Hematopoietic multipotent progenitor cell treated with erythropoietin and hydrocortisone succinate and interleukin-3 and kit ligand, for 4 days (in vitro differentiated cells): ENCODE measurements around the gene NSD2.
"Not testable (repeated sequence)": the region's sequence is repeated elsewhere in the genome, so short reads cannot be mapped to it uniquely, and the experiment has no call there.

Source experiments
- DNase-seq: peaks from one replicate; pipeline ENCODE4 v3.0.0-alpha.2; 2015

The NSD2 gene

DNA sequence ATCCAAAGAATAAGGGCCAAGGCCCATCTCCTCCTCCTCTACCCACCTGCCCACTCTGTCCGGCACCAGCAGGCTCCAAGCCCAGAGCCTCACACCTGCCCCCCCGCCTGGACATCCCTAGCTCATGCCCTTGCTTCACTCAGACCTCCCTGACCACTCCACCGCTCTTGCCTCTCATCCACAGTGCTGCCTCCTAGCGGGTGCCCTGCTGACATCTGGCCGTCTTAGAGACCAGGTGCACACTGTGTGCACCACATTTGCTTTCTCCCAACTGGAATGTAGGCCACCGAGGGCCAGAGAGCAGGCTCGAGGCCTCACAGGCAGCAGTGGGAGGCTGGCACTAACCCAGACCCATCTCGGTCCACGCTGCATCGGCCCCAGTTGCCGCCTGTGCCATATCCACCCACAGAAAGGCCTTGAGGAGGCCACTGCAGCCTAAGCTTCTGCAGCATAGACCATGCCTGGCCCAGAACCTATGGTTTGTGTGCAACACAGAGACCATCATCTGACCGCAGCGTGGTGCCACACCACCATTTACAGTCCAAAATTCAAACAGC, 28.8 kb upstream of the NSD2 start:
- no peak for DNase-seq

DNA sequence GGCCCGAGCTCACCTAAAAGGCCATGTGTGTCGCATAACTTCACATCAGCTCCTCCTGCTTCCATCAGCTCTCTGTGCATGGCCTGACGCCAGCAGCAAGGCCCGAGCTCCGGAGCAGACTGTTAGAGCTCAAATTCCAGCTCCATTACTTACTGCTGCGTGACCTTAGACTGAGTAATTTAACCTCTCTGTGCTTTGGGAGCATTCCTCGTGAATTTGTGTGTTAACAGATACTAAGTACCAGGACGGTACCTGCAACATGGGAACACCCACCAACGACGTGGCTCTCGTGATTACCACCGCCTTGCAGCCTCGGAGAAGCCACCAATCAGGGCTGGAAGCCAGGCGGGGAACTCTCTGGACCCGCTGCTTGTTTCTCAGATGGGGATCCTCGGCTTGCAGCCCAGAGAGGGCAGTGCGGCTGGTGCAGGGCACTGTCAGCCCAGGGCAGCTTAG, 28.2 kb upstream of the NSD2 start:
- DNase-seq: no peak

DNA sequence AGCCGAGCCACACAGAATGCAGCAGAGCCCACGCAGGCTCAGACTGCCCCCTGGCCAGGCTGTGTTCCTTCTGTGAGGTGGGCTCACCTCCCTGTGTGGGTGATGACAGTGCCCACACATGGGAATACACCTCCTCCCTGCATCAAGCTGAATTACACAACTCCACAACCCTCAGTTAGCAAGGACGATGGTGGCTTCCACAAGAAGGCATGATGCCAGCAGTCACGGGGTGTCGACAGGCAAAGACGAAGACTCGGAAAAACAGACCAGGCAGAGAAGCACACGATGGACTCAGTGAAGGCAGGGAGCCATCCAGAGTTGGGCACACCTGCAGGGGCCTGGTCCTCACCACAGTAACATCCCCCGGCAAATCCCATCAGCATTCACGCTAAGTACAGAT, 27.3 kb upstream of the NSD2 start:
- DNase-seq: no peak

DNA sequence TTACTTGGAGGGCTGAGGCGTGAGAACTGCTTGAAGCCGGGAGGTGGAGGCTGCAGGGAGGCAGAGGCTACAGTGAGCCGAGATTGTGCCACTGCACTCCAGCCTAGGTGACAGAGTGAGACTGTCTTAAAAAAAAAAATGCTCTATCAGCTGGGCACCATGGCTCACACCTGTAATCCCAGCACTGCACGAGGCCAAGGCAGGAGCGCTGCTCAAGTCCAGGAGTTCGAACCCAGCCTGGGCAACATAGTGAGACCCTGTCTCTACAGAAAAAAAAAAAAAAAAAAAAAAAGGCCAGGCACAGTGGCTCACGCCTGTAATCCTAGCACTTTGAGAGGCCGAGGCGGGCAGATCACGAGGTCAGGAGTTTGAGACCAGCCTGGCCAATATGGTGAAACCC, 26.6 kb upstream of the NSD2 start:
- not testable (repeated sequence) for DNase-seq

DNA sequence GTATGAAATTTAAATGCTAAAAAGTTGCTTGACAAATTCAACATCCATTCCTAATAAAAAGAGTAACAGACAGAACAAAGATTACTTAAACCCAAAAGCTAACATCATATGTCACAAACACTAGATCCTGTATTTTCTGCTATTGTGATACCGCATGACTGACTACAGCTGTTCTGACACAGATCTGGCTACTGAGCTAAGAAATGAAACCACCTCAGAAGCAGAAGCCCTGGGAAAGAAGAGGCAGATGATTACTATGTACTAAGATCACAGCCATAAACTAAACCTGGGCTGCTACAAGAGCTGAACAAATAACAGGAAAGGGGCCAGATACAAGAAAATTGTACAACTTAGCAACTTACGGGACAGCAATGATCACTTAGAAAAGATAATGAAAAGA, 24.6 kb upstream of the NSD2 start:
- no peak for DNase-seq

DNA sequence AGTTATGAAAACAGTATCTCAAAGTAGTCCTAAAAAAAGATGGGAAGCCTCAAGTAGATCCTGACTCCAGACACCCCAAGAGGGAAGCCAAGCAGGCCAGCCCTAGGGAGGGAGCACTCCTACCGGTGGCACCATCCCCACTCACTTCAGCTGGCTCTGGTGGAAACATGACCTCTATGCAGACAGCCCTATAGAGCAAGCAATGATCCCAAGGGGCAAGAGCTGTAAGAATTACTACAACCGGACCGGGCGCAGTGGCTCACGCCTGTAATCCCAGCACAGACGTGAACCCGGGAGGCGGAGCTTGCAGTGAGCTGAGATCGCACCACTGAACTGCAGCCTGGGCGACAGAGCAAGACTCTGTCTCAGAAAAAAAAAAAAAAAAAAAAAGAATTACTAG, 20.9 kb upstream of the NSD2 start:
- no peak for DNase-seq

DNA sequence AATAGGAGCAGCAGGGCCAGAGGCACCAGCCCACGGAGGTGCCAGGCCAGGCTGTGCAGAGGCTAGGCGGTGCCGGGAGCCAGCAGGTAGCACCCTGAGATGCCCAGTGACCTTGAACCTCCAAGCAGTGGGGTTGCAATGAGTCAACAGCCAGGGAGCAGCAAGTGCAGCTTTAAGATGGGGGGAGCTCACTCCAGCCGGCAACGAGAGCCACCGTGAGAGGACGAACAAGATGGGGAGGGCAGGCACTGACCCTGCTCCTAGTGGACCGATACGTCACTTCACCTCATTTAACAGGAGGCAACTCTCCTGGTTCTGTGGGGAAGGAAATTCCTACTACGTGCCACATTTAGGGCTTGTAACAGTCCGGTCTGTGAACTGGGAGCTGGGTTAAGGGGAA, 20.0 kb upstream of the NSD2 start:
- DNase-seq: no peak

DNA sequence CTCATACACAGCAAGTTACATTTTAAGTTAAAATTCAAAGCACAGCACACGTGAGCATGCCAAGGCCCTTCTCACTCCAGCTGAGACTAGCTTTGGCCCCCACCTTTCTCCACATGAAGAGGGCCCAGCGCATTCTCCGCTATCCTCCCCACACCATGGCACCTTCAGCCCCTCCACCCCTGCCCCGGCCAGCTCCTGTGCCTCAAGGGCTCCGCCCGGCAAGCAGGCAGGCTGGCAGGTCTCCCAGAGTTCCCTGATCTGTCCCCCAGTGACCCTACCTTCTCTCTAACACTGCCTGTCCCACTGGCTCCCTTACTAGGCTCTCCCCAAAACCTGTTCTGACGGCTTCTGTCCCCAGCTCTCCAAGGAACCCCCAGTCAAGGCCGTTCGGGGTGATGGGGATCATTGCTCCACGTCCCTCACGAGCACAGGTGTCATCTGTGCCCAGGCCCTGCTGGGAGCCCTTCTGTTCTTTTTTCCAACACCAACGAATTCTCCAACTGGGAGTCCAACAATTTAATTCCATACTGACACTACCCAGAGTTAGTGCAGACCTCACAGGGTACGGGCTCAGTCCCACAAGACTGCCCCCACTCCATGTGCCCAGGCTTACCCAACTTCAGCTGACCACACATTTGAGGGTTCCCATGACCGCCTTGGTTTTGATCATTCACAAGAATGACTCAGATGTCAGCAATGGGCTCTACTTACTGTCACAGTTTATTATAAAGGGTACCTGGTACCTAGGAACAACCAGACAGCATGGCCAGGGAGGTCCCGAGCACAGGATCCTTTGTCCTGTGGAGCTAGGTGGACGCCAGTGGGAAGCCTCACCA, 19.4 kb upstream of the NSD2 start:
- DNase-seq: peak; percentile 55

DNA sequence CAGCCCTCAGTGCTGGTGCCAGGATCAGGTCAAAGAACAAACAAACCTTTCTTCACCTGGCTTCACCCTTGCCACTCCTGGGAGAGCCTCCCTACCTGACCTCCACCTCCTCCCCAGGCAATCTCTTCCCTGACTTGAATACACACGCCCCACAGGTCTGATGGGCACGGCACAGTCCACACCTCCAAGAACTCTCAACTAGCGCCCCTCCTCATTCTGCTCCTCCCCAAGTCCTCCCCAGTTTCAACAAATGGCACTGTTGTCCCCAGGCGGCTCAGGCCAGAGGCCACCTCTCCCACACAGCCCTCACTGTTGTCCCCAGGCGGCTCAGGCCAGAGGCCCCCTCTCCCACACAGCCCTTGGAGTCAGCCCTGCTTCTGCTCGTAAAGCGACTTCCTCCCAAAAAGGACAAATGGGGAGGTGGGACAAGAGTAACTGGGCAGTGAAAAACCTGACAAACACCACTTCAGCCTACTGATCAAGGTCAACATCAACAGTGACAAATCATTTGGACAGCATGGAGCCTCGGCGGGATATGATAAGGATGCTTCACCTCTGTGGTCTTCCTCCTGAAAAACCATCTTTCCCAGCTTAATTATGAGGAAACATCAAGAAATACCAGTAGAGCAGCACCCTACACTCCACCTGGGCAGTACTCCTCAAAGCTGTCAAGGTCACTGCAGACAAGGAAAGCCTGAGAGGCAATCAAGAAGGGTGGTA, 18.1 kb upstream of the NSD2 start:
- no peak for DNase-seq

DNA sequence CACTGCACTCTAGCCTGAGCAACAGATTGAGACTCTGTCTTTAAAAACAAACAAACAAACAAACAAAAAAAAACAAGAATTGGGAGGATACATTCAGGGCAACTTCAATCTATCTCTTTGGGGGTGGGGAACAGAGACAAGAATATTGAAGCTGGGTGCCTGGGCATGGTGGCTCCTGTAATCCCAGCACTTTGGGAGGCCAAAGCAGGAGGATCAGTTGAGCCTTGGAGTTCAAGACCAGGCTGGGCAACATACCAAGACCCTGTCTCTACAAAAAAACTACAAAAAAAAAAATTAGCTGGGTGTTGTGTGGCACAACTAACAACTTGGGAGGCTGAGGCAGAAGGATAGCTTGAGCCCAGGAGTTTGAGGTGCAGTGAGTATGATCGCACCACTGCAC, 16.4 kb upstream of the NSD2 start:
- no peak for DNase-seq

DNA sequence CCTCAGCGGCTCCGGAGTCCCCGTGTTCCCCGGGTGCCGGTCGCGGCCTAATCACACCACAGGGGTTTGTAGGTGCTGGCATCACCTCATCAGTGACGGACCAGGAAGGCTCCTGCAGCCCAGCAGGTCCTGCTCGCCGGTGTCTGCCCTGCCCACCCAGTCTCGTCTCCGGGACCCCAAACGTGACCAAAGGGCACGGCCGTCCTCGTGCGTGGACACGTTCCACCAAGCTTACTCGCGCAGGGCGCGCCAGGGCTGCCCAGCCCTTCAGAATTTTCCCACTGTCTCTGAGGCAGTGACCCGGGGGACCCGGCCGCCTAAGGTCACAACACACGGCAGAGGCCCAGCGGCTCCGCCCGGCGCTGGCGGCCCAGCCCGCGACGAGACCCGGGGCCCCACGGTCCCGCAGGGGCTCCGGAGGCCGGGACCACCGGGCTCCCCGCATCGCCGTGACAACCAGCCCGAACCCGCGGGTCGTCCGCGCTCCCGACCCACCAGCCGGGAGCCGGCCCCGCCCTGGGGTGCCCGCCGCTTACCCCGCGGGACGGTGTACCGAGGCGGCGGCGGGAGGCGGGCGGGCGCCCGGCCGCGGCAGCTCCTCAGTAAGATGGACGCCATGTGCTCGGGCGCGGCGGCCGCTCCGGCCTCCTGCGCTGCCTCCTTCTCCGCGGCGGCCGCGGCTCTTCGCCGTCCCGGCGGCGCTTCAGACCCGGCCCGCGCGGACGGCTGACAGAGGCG, 15.7 kb upstream of the NSD2 start:
- DNase-seq: peak; percentile 47

DNA sequence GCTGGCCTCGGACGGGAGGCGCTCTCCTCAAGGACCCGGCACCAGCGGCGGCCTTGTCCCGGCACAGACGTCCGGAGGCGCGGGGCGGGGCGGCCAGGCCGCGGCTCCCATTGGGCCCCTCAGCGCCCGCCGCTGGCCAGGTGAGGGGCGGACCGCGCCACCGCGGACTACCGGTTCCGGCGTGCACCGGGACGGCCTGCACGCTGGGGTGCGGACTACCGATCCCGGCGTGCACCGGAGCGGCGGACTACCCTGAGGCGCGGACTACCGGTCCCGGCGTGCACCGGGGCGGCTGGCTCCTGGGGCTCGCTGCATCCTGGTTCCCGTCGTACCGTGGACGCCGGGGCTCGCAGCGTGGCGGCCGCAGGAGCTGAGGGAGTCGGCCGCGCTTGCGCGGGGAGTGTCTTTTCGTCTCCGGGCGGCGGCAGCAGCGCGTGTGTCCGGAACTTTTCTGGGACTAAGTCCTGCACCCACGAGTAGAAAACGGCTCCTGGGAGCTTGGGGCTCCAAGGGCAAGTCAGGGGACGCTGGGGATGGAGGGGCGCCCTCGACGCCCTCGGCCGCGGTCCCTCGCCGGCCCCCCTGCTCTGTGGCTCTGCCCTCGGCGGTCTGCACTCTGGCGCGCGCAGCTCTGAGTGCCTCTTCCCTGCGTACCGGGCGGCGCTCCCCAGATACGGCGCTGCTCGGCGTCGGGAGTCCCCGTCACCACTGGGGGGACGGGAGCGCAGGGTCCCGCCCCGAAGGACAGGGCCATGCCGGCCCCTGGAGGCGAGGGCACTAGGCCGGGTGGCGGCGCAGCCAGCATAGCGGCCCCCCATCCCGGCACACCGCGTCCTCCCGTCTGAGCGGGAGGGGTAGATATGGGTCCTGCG, 14.9 kb upstream of the NSD2 start, which contains the start of gene LETM1:
TSS of gene LETM1 (minus strand) at position 86 of the 872 bp plus-strand sequence. CDS start 206 bp downstream, outside the sequence.
- DNase-seq: peak; percentile 98

DNA sequence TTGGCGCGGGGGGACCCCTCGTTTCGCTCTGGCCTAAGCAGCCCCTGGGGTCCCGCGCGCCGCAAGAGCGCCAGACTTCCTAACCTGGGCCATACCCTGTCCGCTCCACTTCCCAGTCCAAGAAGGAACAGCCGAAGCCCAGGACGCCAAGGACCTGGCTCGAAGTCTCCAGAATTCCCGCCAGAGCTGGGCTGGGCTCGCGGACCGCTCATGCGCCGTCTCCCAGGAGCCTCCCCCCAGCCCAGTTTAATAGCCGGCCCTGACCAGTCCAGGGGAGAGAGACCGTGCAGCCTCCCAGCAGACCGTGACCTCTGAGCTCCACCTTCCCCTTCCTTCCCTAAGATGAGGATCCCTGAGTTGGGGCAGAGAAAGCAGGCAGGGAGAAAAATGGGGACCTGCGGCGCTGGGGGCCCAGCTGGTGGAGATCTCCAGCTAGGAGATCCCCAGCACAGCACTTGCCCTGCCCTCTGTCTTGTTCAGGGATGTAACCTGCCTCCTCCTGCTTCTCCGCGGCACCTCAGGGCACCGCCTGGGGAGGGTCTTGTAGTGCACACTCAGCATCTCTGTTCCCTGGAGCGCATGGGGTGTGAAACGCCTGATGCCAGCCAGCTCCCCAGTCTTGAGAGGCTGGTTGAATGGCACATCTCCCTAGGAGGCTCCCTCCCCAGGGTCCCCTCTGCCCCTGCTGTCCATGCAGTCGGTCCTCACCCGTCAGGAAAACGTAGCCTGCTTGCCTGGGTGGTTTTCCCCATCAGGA, 14.1 kb upstream of the NSD2 start:
- DNase-seq: peak; percentile 26

DNA sequence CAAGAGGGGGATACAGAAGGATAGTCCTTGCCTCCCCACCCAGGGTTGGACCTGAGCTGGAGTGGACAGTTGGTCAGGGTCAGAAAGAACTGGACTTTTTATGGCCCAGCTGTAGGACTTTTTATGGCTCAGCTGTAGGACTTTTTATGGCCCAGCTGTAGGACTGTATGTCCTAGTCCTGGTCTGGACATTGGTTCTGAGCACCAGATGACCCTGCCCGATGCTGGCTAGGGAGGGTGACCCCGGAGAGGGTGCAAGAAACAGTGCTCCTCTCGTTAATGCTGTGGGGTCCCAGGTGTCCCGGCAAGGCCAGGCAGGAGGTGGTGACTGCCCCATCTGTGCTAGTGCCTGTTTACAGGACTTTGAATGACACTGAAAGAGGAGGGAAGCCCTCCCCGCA, 13.3 kb upstream of the NSD2 start:
- no peak for DNase-seq

DNA sequence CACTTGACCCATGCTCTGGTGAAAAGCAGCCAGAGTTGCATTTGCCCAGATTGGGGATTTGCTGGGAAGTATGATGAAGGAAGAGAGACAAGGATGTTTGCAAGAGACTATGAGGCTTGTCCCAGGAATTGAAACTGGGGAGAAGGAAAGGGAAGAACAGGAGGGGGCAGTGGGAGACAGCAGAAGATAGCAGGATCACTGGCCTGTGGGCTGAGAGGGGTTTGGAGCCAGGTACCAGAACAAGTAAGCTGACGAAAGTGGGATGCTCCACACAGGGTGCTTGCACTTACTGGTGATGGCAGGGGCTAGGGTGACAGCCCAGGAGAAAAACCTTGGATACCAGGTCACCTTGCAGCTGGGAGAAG, 11.8 kb upstream of the NSD2 start:
- DNase-seq: no peak

DNA sequence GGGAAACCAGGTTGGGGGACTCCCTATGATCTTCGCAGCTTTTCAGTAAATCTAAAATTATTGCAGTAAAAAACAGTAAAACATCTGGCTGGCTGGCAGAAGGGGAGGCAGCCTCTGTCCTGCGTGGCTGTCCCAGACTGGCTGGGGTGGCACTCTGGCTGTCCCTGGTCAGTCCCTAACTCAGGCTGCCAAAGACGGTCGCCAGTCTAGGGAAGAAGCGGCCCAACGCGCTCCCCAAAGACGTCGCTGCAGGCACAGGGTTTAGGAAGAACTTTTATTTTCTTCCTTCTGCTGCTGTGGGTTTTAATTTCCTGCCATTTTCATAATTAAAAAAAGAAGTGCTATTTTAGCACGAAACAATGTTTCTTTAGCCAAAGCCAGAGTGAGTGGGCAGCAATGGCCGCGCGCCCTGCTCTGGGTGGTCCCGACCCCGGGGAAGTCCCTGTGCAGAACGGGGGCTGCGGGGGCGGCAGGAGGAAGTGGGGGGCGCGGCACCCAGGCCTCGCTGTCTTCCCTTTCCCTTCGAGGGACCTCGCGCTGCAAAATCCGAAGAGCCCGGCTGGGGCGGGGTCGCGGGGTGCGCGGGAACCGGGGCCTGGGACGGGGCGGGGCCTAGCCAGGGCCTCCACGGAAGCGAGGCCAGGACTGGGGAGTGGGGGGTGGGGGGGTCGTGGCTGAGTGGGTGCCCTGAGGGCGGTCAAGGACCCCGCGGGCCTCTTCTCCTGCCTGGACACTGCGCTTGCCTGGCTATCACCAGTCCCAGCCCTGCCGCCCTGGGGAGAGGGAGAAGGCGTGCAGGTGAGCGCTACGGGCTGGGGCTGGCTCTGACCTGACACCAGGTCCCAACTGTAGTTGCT, 8.9 kb upstream of the NSD2 start:
- DNase-seq: peak; percentile 64

DNA sequence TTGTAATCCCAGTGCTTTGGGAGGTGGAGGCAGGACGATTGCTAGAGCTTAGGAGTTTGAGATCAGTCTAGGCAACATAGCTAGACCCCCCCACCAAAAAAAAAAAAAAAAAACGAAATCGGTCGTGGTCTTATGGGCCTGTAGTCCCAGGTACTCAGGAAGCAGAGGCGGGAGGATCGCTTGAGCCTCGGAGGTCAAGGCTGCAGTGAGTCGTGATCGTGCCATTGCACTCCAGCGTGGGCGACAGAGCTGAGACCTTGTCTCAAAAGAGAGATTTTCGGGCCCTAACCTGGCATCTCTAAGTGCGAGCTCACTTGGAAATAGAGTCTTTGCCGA, 8.3 kb upstream of the NSD2 start:
- no peak for DNase-seq

DNA sequence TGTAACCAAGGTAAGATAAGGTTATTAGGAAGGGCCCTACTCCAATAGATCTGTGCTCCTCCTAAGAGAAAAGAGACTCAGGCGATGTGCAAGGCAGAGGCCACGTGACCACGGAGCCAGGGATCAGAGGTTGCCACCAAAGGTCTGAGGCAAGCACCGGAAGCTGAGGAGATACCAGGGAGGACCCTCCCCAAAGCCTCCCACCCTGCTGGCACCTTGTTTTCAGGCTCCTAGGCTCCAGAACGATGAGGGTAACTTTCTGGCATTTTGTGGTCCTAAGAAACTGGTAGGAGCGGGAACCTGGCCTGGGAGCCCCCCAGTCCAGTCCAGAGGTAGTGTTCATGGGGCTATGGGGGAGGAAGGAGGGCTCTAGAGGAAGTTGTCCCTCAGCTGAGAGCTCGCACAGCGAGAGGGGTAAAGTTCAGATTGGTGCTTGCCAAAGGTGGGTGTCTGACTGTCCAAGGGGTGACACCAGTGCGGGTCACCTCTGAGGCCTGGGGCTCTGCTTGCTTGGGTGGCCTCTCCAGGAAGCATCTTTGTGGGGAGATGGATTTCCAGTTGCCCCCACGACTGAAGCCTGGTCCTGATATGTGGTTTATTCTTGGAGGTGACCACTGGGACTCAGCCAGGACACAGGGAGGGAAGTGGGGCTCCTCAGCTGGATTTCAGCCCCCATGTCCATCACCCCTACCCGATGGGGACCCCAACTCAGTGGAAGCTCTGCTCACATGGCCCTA, 7.7 kb upstream of the NSD2 start:
- DNase-seq: no peak

DNA sequence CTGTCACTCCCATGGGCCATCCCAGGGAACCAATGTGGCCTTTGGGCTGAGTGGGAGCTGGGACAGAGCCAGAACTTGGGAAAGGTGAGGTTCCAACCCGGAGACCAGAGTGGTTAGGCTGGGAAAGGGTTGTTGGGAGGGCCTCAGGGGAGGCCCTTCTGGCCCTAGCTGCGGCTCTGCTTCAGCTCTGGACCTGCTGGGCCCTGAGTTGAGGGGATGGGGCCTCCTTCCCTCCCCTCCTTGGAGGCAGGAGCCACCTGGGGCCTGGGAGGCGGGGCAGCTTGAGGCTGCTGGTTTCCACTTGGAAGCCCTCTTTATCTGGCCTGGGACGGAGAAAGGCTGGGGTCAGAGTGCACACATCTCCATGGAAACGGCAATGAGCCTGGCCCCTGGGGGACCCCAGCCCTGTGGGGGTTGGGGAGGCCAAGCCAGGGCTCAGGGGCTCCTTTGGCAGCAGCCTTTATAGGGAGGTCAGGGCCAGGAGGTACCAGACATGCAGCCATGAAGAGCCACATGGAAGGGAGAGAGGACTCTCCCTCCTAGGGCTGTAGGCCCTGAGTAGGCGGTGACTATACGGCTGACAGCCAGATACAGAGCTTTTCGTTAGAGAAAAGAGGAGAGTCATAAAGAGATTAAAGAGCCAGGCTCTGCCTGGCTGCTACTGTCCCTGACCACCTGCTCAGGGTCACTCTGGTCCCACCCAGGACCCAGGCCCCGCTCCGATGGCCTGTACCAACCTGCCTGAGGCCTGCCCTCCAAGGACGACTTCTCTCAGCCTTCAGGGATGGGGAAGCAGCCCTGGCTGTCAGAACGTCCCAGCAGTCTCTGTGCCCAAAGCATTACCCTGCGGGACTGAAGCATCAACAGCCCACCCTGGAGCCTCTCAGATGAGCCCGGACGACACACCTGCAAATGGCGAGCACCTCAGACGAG, 6.9 kb upstream of the NSD2 start:
- DNase-seq: no peak
